Posterior vena cava (tissue), 2 donors: ENCODE data around the gene CFAP58. TPM values are rescaled to one million over a fixed set of nuclear protein-coding genes. Genes with fewer than 3 reads are reported as not detected.

ENCODE experiments used
- DNase-seq: peaks from one replicate; pipeline ENCODE4 v3.0.0-alpha.2; 2020; ENCODE audit warnings: low spot score
- intact Hi-C, 2 donors: fragments of 100-400 bp; cut with DNase I; formaldehyde crosslinking; loops; one replicate each; pipeline versions ENCODE4 v1.14.1 to v1.14.2; 2022 to 2023
- total RNA-seq, 2 donors: library from RNA; stranded (reverse); fragmentation: NEBNext Ultra II Directional; extraction: Animal tissue kit (Norgen Biotek cat#: 25700); gene quantifications; one replicate each; pipeline ENCODE4 v1.2.1, GENCODE V29; 2021
- donor health status: DM: yes; HTN: yes; CAD: no.
- donor health status: DM: yes; HTN: yes; CAD: no.

CFAP58 gene
- total RNA-seq, 2 donors from 2014 or later: 0.46 to 0.86 TPM

DNA sequence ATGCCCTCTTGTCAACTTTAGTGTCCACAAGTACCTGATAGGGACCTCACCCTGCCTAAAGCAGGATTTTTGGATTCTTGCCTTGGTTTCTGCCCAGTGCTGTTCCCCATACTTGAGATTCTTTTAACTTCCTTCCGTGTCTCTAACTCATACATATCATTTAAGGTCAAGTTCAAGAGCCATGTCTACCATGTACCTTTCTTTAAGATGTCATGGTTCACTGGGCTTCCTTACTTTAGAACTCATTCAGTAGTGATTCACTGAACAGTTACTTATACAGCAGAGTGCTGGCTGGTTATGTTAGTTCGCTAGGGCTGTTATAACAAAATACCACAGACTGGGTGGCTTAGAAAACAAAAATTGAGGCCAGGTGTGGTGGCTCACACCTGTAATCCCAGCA lies 5.0 kb upstream of the CFAP58 start:
- no peak for DNase-seq
- intact Hi-C loops: loop anchor here in 1 of 2 donors (5.0 kb wide), 1 partner anchor 51 kb away; no protein-coding TSS in a partner anchor

DNA sequence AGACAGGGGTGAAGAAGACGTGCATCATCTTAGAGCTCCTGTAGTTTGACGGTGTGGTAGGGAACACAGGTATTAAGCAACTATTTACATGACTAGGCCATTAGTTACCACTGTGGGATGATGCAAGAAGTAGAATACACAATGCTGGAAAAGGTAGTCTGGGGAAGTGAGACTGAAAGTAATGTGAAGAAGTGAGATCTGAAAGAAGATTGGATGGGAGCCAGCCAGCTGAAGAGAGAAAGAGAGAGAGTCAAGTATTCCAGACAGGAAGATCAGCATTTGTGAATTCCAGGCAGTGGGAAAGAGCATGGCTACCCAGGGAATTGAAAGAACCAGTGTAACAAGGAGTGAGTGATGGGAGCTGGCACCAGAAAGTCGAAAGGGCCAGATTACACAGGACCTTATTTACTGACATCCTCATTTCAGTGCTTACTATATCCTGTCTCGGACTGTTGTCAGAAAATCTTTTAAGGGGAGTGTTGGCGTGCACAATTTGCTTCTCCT lies 4.0 kb upstream of the CFAP58 start:
- no peak for DNase-seq
- intact Hi-C loops: loop anchor here (5.0 kb wide), 2 partner anchors 52 to 57 kb away; no protein-coding TSS in a partner anchor

DNA sequence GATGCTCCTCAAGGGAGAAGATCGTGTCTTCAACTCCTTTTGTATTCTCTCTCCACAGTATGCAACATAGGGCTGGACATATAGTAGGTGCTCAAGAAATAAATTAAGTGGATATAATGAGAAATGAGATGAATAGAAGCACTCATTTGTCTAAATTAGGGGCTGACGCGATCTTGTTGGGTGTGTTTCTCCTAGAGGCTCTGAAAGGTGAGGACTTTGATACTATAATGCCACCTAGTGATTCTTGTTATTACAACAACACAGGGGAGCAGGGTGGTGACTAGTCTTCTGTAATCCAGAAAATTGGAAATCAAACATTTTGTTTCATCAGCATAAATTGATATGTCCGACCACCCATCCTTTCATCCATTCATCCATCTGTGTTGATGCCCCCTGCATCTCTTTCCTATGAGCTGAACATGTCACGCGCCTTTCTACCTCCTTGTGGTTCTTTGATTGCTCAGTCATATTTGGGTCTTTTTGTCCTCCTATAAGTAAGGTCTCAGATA lies 3.5 kb upstream of the CFAP58 start:
- DNase-seq: no peak
- intact Hi-C loops: loop anchor here in 1 of 2 donors (5.0 kb wide), 1 partner anchor 58 kb away; no protein-coding TSS in a partner anchor

DNA sequence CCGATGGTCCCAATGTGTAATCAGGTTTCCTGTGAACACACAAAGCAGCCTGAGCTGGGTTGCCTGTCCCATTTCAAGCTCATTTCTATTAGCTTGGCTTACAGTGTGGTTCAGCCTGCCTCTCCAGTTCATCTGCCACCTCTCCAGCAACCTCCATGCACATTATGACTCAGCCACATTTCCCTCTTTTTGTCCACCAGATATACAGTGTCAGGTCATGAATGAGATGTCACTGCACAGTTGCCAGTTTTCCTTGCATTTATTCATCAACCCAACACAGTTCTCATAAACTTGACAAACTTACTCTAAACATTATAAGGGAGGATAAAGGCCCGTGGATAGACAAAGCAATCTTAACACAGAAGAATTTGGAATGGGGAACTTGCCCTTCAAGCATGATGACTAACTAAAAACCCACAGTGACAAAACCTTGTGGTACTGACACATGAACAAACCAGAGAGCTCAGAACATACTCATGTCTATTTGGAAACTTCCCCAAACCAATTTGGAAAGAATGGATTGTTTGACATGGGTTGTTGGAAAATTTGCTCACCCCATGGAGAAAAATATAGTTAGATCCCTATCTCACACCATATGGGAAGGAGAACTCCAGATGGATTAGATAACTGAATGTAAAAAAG lies 2.5 kb upstream of the CFAP58 start:
- DNase-seq: no peak
- intact Hi-C loops: loop anchor here in 1 of 2 donors (5.0 kb wide), 1 partner anchor 59 kb away; no protein-coding TSS in a partner anchor

DNA sequence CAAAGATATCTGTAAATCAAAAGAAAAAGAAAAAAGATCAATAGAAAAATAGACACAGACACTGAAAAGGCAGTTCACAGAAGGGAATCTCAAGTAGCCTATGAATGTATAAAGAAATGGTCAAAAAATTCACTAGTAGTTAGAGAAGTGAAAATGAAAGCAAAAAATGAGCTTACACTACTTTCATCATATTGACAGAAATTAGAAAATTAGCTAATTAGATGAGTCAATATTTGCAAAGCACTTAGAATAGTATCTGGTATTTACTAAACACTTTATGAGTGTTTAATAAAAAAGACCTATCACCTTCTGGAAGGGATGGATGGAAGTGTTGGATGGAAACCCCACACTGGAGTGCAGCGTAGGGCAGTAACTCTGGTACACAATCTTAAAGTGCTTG lies 1.7 kb upstream of the CFAP58 start:
- no peak for DNase-seq
- intact Hi-C loops: loop anchor here in 1 of 2 donors (5.0 kb wide), 1 partner anchor 60 kb away; no protein-coding TSS in a partner anchor

DNA sequence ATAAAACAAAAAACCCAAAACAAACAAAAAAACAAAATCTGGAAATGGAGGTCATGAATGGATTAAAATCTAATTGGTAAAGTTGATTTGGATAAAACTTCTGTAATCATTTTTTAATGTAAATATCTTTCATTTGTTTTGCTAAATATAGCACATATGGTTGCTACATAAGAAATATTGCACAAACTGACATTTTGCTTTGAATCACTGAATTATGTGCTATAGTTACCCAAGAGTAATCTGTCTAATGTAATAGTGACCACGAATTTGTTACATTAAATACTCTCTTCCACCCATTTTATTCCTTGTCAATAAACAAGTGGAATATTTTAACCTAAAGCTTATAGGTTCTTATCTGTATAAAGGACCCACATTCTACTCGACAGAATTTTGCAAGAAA lies 6.2 kb downstream of the CFAP58 start:
- intact Hi-C loops: no loop called here
- DNase-seq: no peak

DNA sequence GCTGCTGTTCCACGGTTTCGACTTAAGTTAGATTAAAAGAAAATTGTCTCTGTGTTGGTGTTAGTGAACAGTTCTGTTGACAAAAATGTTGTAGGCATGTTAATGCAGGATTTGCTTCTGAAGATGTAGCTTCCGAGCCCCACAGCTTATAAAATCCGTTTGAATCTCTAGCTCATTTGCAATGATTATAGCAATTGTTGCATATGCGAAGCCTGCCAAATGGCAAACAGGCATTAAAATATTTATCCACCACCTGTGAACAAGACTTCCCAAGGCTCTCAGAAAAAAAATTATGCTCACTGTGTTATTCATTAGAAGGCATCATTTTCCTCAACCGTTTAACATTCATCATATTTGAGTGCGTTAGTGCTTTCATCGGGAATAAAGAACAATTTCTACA lies 14.3 kb downstream of the CFAP58 start:
- intact Hi-C loops: no loop called here
- no peak for DNase-seq

DNA sequence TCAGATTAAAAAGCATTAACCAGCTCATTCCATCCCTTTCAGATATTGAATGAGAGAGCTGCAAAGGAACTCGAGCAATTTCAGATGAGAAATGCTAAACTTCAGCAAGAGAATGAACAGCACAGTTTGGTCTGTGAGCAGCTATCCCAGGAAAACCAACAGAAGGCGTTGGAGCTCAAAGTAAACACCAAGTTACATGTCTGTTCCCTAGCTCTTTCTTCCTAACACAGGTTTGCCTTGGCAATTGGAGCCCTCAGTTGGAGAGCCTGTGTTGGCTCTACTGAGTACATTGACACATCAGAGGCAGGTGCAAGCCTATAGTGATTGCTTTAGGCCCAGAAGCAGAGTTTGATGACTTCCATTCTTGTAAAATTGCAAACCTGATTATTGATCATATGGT lies 14.7 kb downstream of the CFAP58 start:
- intact Hi-C loops: no loop called here
- no peak for DNase-seq

DNA sequence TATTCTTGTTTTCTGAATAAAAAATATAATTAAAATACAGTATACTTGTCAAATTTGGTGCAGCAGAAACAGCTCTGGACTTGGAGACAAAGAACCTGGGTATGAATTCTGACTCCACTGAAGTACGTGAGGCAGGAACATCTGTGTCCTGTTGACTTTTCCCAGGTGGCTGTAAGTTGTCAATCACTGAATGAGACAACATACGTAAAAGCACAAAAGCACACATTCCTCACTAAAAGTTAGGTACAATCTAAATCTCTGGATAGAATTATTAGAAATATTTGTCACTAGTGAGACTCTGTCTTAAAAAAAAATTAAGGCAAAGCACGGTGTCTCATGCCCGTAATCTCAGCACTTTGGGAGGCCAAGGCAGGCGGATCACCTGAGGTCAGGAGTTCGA lies 18.1 kb downstream of the CFAP58 start:
- no peak for DNase-seq
- intact Hi-C loops: no loop called here

DNA sequence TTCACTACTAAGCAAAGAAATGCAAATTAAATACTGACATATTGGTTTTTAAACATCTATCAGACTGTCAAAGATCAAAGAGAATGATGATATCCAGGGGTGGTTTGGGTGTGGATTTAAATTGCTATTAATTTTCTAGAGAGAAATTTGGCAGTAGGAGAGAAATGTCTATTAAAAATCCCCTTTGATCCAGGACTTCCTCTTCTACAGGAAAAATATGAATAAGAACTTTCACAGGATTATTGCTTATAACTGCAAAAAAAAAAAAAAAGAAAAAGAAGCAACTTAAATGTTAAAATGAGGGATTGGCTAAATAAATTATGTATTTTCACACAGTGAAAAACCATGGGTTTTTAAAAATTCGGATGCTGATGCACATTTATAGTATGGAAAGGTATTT lies 21.0 kb downstream of the CFAP58 start:
- intact Hi-C loops: no loop called here
- DNase-seq: no peak

DNA sequence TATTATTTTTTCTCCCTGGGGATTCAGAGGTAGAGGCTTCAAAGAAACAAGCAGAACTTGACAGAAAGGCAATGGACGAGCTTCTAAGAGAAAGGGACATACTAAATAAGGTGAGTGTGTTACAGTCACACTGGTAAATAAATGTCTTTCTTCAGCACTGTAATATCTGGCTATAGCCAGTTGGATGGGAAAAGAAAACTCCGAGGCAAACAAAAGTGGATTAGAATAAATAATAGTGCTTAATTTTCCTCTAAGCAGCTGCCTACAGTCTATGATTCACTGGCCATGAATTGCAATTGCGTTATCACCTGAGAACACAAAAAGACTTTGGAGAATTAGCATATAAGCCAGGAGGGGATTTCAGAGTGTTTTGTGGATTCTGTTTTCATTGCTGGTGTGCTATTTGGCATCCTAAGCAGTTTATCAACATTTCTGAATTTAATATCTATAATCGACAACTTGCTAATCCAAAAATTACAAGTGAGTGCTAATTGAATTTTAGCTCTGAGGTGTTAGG lies 23.2 kb downstream of the CFAP58 start:
- intact Hi-C loops: no loop called here
- DNase-seq: no peak

DNA sequence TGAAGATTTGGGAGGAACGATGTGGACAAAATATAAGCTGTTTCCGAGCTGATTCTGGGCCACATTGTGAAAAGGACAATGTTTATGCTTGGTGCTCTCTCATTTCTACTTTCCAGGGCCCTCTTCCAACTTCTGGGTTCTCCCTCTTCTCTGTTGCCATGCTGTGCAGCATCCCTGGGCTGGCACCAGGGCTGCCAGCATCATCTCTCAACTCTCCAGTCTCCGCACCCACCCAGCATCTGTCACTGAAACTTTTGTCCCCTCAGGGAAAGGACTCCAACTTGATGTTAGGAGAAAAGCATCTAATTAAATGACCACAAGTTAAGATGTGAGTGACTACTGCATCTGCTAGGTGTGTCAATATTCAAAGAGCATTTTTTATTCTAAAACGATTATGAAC lies 26.7 kb downstream of the CFAP58 start:
- no peak for DNase-seq
- intact Hi-C loops: no loop called here

DNA sequence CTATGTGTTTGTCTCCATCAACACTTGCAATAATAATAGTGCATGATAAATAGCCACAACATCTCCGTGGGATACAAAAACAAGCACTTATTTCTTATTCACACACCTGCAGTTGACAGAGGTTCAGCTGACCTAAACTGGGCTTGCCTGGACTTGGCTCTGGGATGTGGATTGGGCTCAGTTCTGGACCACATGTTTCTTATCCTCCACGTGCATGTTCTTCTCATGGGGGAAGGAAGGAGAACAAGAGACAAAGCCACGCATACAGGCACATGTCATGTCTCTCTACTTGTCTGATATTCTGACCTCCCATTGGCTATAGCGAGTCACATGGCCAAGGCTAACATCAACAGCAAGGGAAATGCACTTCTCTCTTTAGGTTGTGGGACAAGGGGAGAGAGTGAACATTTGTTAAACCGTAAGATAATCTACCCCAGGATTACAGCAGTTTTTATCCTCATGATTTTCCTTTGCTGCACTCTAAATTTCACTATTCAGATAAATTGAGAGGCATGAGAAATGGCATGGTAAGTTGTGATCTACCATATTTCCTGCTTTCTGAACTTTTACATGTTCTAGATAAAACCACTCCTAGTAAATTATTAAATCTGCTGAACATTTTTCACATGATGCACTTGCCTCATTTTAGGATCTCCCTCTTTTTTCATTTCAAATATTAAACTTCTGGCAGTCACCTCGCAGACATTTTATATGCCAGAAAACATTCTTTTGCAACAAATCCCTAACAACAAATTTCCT lies 33.7 kb downstream of the CFAP58 start:
- intact Hi-C loops: no loop called here
- DNase-seq: no peak

DNA sequence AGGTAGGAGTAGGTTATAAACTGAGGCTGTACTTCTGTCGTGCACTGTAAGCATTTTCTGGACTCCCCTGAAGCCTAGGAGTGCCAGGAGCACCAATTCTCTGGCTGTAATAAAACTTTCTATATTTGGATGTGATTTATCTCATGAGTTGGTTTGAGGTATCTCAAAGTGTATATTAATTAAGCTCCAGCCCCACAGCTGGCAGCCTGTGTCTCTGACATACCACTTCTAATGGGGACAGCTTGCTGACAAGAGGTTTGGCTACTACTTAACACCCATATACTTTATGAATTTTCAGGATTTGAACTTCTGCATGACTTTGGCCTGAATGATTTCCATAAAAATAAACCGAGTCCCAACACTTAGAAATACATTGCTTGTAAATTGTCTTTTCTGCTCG lies 35.2 kb downstream of the CFAP58 start:
- intact Hi-C loops: no loop called here
- no peak for DNase-seq

DNA sequence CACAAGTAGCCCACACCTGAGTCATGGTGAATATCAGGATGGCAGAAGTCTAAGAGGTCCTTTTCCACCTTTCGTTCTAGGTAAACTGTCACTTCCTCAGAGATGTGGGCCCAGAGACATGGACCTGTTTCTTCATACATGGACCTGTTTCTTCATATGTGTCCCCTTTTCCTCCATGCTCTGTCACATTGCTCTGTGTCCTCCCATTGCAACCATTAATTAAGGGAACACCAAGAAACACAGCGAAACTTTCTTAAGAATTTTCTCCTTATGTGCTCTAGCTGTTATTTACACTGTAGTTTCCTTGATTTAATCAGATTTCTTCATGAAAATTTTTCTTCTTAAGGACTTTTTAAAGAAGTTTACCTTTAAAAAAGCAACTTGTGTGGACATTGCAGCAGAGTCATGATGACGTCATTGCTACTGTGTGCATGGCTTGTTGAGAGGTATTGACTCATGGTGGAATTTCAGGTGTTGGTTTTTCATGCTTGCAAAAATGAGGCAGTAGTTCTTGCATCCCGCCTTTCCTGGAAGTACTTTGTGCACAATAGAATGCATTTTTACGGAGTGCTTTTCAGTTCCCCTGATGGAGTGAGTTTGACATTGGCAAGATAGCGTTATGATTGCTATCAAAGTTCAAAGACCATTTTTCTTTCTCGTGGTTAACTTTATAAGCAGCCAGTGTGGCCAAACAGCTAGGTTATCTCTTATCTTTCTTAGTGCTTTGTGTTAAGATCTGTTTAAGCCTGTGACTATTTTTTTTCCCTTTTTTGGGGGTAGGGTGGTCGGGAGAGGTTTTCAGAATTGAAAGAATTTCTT lies 37.7 kb downstream of the CFAP58 start:
- DNase-seq: no peak
- intact Hi-C loops: no loop called here

DNA sequence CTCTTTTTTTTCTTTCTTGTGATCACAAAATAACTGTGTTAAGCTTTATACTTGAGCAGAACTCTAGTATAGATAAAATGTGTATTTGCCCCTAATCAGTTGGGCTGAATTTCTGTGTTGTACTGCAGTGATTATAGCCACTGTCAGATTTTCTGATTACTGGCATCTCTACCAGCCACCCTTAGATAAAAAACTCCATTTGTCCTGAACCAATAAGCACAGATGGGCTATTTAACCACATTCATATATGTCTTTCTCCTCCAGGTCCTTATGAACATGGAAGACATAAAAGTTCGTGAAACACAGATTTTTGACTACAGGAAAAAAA lies 38.3 kb downstream of the CFAP58 start:
- intact Hi-C loops: no loop called here
- DNase-seq: no peak

DNA sequence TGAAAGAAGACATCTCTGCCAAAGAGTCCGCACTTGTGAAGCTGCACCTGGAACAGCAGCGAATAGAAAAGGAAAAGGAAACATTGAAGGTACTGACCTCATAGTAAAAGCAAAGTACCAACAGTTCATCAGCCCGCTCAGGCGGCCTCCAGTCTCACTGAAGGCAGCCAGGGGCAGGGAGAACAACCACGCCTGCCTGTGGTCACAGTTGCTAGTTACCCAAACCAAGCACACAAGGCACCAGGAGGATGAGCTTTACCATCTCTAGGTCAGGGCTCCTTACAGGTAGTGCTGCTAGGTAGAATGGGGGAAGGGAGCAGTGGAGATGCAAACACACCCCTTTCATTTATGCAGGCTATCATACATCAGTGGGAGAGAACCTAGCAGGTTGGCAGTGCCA lies 39.8 kb downstream of the CFAP58 start:
- intact Hi-C loops: no loop called here
- peak; percentile 58 for DNase-seq

DNA sequence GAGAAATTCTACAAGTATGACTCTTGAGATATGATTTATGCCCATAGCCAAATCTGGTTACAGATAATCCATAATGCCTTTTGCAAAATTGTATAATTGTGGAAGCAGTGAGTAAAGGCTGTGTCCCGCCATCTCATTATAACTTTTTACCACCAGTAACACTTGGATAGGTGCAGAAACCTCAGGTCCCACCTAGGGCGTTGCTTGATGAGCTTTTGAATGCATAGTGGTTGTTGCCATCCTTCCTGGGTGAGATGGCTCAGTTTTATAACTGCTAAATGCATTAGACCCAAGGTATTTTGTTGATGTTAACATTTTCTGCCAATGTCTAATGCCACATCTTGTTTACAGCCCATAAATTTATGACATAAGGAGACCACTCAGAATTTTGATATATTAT lies 42.9 kb downstream of the CFAP58 start:
- intact Hi-C loops: no loop called here
- no peak for DNase-seq

DNA sequence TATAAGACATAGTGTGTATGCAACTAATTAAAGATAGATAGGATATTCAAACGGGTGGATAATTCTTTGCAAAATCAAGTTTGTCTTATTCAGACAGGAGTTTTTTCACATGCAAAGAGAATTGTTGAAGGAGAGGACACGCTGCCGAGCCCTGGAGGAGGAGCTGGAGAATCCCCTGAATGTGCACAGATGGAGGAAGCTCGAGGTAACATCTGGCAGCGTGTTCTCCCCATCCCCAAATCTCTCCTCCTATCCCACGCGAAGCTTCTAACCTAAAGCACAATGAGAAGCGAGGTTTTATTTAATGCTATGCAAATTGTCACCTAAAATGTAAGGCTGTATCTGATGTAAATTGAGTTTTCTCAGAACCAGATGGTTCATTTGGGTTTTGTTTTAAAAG lies 50.0 kb downstream of the CFAP58 start:
- intact Hi-C loops: loop anchor here in 1 of 2 donors (10.0 kb wide), 1 partner anchor 181 kb away; no protein-coding TSS in a partner anchor
- no peak for DNase-seq
